ENCODE data around the gene TRPM2. TPM values are rescaled to one million over a fixed set of nuclear protein-coding genes. Genes with fewer than 3 reads are reported as not detected.

Gene TRPM2
- total RNA-seq, 2 experiments from 2014 or later = 1.9 to 2.9 TPM

- no peaks in the 10 kb centered on the region for H3K9me3 Mint-ChIP-seq
- TF ChIP-seq CTCF (IDR thresholded peaks at IDR 0.05) = no peak
- POLR2A ChIA-PET = no interaction called here
- no peaks in the 10 kb centered on the region for H3K9me3 ChIP-seq (ENCODE audit: control insufficient read depth in 1 of 2, insufficient read depth in 1 of 2, low read length in 2 of 2)
- no peak overlapping the region for H3K4me3 ChIP-seq (ENCODE audit: low read length)
- H3K27me3 ChIP-seq (ENCODE audit: control insufficient read depth in 1 of 2, insufficient read depth in 2 of 2, low read length in 2 of 2) = no peaks in the 10 kb centered on the region
- DNase-seq = no peak
- ATAC-seq (ENCODE audit: poor library complexity) = no peak
- CTCF ChIA-PET = no interaction called here
- H3K4me3 Mint-ChIP-seq = no peak overlapping the region
- H3K4me1 ChIP-seq (ENCODE audit: insufficient read depth, low read length) = no peaks in the 10 kb centered on the region
- H3K27ac ChIP-seq (ENCODE audit: low read depth in 1 of 2, low read length in 2 of 2) = no peak overlapping the region
- no peaks in the 10 kb centered on the region for H3K27me3 Mint-ChIP-seq
- peaks cover 19% of the 10 kb centered on the region for H3K36me3 Mint-ChIP-seq (ENCODE audit: low read depth)
- intact Hi-C loops (cut with DNase I, micrococcal nuclease) = no loop called here
- no peak overlapping the region for H3K27ac Mint-ChIP-seq
- peaks cover 45% of the 10 kb centered on the region for H3K36me3 ChIP-seq (ENCODE audit: insufficient read depth, low read length)
- H3K4me1 Mint-ChIP-seq (ENCODE audit: low read depth) = no peaks in the 10 kb centered on the region
These were observed 27.2 kb upstream of the TRPM2 start for GRCh38 chr21:44326272-44326647.

- ChIA-PET CTCF (no interaction called here), POLR2A (no interaction called here)
- no peaks in the 10 kb centered on the region for H3K4me1 ChIP-seq (ENCODE audit: insufficient read depth, low read length)
- H3K9me3 Mint-ChIP-seq = no peaks in the 10 kb centered on the region
- H3K27me3 ChIP-seq (ENCODE audit: control insufficient read depth in 1 of 2, insufficient read depth in 2 of 2, low read length in 2 of 2) = no peaks in the 10 kb centered on the region
- no peak overlapping the region for H3K4me3 Mint-ChIP-seq
- no peaks in the 10 kb centered on the region for H3K27me3 Mint-ChIP-seq
- no peak overlapping the region for H3K27ac Mint-ChIP-seq
- H3K4me1 Mint-ChIP-seq (ENCODE audit: low read depth) = no peaks in the 10 kb centered on the region
- H3K9me3 ChIP-seq (ENCODE audit: control insufficient read depth in 1 of 2, insufficient read depth in 1 of 2, low read length in 2 of 2) = no peaks in the 10 kb centered on the region
- H3K27ac ChIP-seq (ENCODE audit: low read depth in 1 of 2, low read length in 2 of 2) = no peak overlapping the region
- peaks cover 46% of the 10 kb centered on the region for H3K36me3 ChIP-seq (ENCODE audit: insufficient read depth, low read length)
- ATAC-seq (ENCODE audit: poor library complexity) = no peak
- DNase-seq = no peak
- H3K36me3 Mint-ChIP-seq (ENCODE audit: low read depth) = peaks cover 15% of the 10 kb centered on the region
- no peak for TF ChIP-seq CTCF (IDR thresholded peaks at IDR 0.05)
- intact Hi-C loops (cut with DNase I, micrococcal nuclease) = no loop called here
- no peak overlapping the region for H3K4me3 ChIP-seq (ENCODE audit: low read length)
These were observed 26.5 kb upstream of the TRPM2 start for GRCh38 chr21:44326716-44327602.

DNA sequence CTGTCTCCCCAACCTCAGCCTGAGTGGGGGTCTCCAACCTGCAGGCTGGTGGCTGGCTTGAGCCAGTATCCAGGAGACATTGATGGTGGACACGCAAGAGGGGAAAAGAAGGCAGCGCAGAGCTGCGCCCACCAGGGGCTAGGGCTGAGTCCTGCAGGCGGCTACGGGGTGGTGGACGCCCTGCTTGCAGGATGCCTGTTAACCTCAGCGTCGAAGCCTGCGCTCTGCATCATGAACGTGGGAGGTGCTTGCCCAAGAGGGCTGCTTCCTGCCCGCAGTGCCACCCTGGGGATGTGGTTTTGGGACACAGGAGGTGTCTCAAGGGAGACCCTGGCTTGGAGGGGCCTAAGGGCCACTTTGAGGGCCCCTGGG, 25.8 kb upstream of the TRPM2 start:
- Histone ChIP-seq H3K4me3 (ENCODE audit: low read length) (no peak overlapping the region), H3K27ac (ENCODE audit: low read depth in 1 of 2, low read length in 2 of 2) (no peak overlapping the region), H3K27me3 (ENCODE audit: control insufficient read depth in 1 of 2, insufficient read depth in 2 of 2, low read length in 2 of 2) (no peaks in the 10 kb centered on the region), H3K4me1 (ENCODE audit: insufficient read depth, low read length) (no peaks in the 10 kb centered on the region), H3K9me3 (ENCODE audit: control insufficient read depth in 1 of 2, insufficient read depth in 1 of 2, low read length in 2 of 2) (no peaks in the 10 kb centered on the region), H3K36me3 (ENCODE audit: insufficient read depth, low read length) (peaks cover 45% of the 10 kb centered on the region)
- ChIA-PET CTCF (no interaction called here), POLR2A (no interaction called here)
- no peaks in the 10 kb centered on the region for H3K4me1 Mint-ChIP-seq (ENCODE audit: low read depth)
- TF ChIP-seq CTCF (IDR thresholded peaks at IDR 0.05) = no peak
- no peaks in the 10 kb centered on the region for H3K27me3 Mint-ChIP-seq
- DNase-seq (no peak), ATAC-seq (ENCODE audit: poor library complexity) (peak; percentile 15)
- no peak overlapping the region for H3K4me3 Mint-ChIP-seq
- intact Hi-C loops (cut with DNase I, micrococcal nuclease) = no loop called here
- H3K9me3 Mint-ChIP-seq = no peaks in the 10 kb centered on the region
- no peak overlapping the region for H3K27ac Mint-ChIP-seq
- peaks cover 15% of the 10 kb centered on the region for H3K36me3 Mint-ChIP-seq (ENCODE audit: low read depth)
